Measurements from ENCODE around the gene EGFL7.

EGFL7 gene

GRCh38 chr9:136676297-136676794 is 13.6 kb downstream of the EGFL7 start:
- ChIA-PET POLR2A (no interaction called here), CTCF (interaction anchor here (1.0 kb wide), 1 partner anchor 14 kb away, joined by 3 read pairs; no protein-coding TSS in a partner anchor)
- no peak for TF ChIP-seq ELF4 (IDR thresholded peaks at IDR 0.05)
- no peak for TF ChIP-seq FOXA1 (IDR thresholded peaks at IDR 0.05)
- no peak for TF ChIP-seq PKNOX1 (IDR thresholded peaks at IDR 0.05)
- TF ChIP-seq TARDBP (IDR thresholded peaks at IDR 0.05) = no peak
- no peak for TF ChIP-seq CTBP1 (IDR thresholded peaks at IDR 0.05; ENCODE audit: borderline replicate concordance)
- TF ChIP-seq L3MBTL2 (conservative IDR thresholded peaks at IDR 0.05) = no peak
- no peak for TF ChIP-seq HDGF (IDR thresholded peaks at IDR 0.05; ENCODE audit: borderline replicate concordance)
- TF ChIP-seq LEF1 (IDR thresholded peaks at IDR 0.05; ENCODE audit: borderline replicate concordance) = no peak

GRCh38 chr9:136676920-136677686 is 14.4 kb downstream of the EGFL7 start:
- ChIA-PET CTCF (no interaction called here), POLR2A (no interaction called here)
- no peak for TF ChIP-seq HDGF (IDR thresholded peaks at IDR 0.05; ENCODE audit: borderline replicate concordance)
- no peak for DNase-seq (ENCODE audit: extremely low spot score)

More at GRCh38 chr9:136676297-136676794, 13.6 kb downstream of the EGFL7 start:
- DNase-seq (ENCODE audit: extremely low spot score) = no peak

GRCh38 chr9:136678034-136678433 is 15.3 kb downstream of the EGFL7 start:
- ChIA-PET CTCF (interaction anchor here (0.6 kb wide), 1 partner anchor 17 kb away, joined by 3 read pairs; no protein-coding TSS in a partner anchor), POLR2A (no interaction called here)
- DNase-seq (ENCODE audit: extremely low spot score) = no peak
- TF ChIP-seq NFRKB (IDR thresholded peaks at IDR 0.05) = no peak
- TF ChIP-seq SUZ12 (IDR thresholded peaks at IDR 0.05) = no peak
- TF ChIP-seq HDGF (IDR thresholded peaks at IDR 0.05; ENCODE audit: borderline replicate concordance) = no peak
- TF ChIP-seq ELF4 (IDR thresholded peaks at IDR 0.05) = no peak
- TF ChIP-seq ZNF384 (IDR thresholded peaks at IDR 0.05) = no peak
- no peak for TF ChIP-seq FOXM1 (IDR thresholded peaks at IDR 0.05; ENCODE audit: borderline replicate concordance)
- TF ChIP-seq LEF1 (IDR thresholded peaks at IDR 0.05; ENCODE audit: borderline replicate concordance) = no peak
- TF ChIP-seq CTBP1 (IDR thresholded peaks at IDR 0.05; ENCODE audit: borderline replicate concordance) = no peak
- TF ChIP-seq FOXK2 (IDR thresholded peaks at IDR 0.05) = no peak
- no peak for TF ChIP-seq ARNT (IDR thresholded peaks at IDR 0.05)
- no peak for TF ChIP-seq L3MBTL2 (conservative IDR thresholded peaks at IDR 0.05)
- no peak for TF ChIP-seq FOXA1 (IDR thresholded peaks at IDR 0.05)

GRCh38 chr9:136678624-136679023 is 15.9 kb downstream of the EGFL7 start:
- TF ChIP-seq LEF1 (IDR thresholded peaks at IDR 0.05; ENCODE audit: borderline replicate concordance) (no peak), BHLHE40 (IDR thresholded peaks at IDR 0.05; ENCODE audit: borderline replicate concordance) (no peak), ZNF384 (IDR thresholded peaks at IDR 0.05) (no peak), FOXM1 (IDR thresholded peaks at IDR 0.05; ENCODE audit: borderline replicate concordance) (no peak), PKNOX1 (IDR thresholded peaks at IDR 0.05) (no peak), NFRKB (IDR thresholded peaks at IDR 0.05) (no peak), ELF4 (IDR thresholded peaks at IDR 0.05) (no peak), ARNT (IDR thresholded peaks at IDR 0.05) (no peak), L3MBTL2 (conservative IDR thresholded peaks at IDR 0.05) (no peak), SP1 (IDR thresholded peaks at IDR 0.05) (no peak), HDGF (IDR thresholded peaks at IDR 0.05; ENCODE audit: borderline replicate concordance) (no peak), TARDBP (IDR thresholded peaks at IDR 0.05) (no peak), CTBP1 (IDR thresholded peaks at IDR 0.05; ENCODE audit: borderline replicate concordance) (no peak), FOXK2 (IDR thresholded peaks at IDR 0.05) (no peak), SUZ12 (IDR thresholded peaks at IDR 0.05) (no peak), FOXA1 (IDR thresholded peaks at IDR 0.05) (no peak)
- ChIA-PET POLR2A (no interaction called here), CTCF (interaction anchor here (0.6 kb wide), 1 partner anchor 16 kb away, joined by 3 read pairs; no protein-coding TSS in a partner anchor)
- no peak for DNase-seq (ENCODE audit: extremely low spot score)

GRCh38 chr9:136679431-136679941 is 16.8 kb downstream of the EGFL7 start:
- CTCF ChIA-PET = interaction anchor here (3.3 kb wide), 1 partner anchor 8 kb away, joined by 15 read pairs; no protein-coding TSS in a partner anchor
- POLR2A ChIA-PET = no interaction called here
- no peak for DNase-seq (ENCODE audit: extremely low spot score)
- no peak for TF ChIP-seq ELF4 (IDR thresholded peaks at IDR 0.05)
- TF ChIP-seq FOXA1 (IDR thresholded peaks at IDR 0.05) = no peak
- no peak for TF ChIP-seq ARNT (IDR thresholded peaks at IDR 0.05)
- TF ChIP-seq BHLHE40 (IDR thresholded peaks at IDR 0.05; ENCODE audit: borderline replicate concordance) = no peak
- TF ChIP-seq FOXK2 (IDR thresholded peaks at IDR 0.05) = no peak

- CTCF ChIA-PET = interaction anchor here (3.3 kb wide), 1 partner anchor 9 kb away, joined by 15 read pairs; no protein-coding TSS in a partner anchor
- POLR2A ChIA-PET = no interaction called here
Measured at GRCh38 chr9:136681029-136681428, 18.3 kb downstream of the EGFL7 start.

More at GRCh38 chr9:136681029-136681428, 18.3 kb downstream of the EGFL7 start:
- TF ChIP-seq LEF1 (IDR thresholded peaks at IDR 0.05; ENCODE audit: borderline replicate concordance) (no peak), ZNF384 (IDR thresholded peaks at IDR 0.05) (no peak), SP1 (IDR thresholded peaks at IDR 0.05) (no peak), SUZ12 (IDR thresholded peaks at IDR 0.05) (no peak), L3MBTL2 (conservative IDR thresholded peaks at IDR 0.05) (no peak), PKNOX1 (IDR thresholded peaks at IDR 0.05) (no peak), FOXA1 (IDR thresholded peaks at IDR 0.05) (no peak), ELF4 (IDR thresholded peaks at IDR 0.05) (no peak), TARDBP (IDR thresholded peaks at IDR 0.05) (no peak), FOXM1 (IDR thresholded peaks at IDR 0.05; ENCODE audit: borderline replicate concordance) (no peak), CTBP1 (IDR thresholded peaks at IDR 0.05; ENCODE audit: borderline replicate concordance) (no peak), BHLHE40 (IDR thresholded peaks at IDR 0.05; ENCODE audit: borderline replicate concordance) (no peak)
- DNase-seq (ENCODE audit: extremely low spot score) = no peak

Measured in HEK293T (cell line).